VCaP (cell line): ENCODE data around the gene EMC9.

Experiments used
- H3K27ac ChIP-seq: fragments of 450-650 bp; 2 replicates; pipeline ENCODE4 v1.5.1; 2017
- CTCF ChIP-seq: fragments of 450-650 bp; conservative IDR thresholded peaks from 2 replicates; pipeline ENCODE4 v1.5.1; 2017; ENCODE audit warnings: mild to moderate bottlenecking, moderate library complexity

EMC9 gene

GRCh38 chr14:24176599-24176998, 35.2 kb upstream of the EMC9 start:
- no peak overlapping the region for H3K27ac ChIP-seq
- no peak for TF ChIP-seq CTCF

- no peak for TF ChIP-seq CTCF
- H3K27ac ChIP-seq = no peak overlapping the region
Measured at GRCh38 chr14:24172871-24173281, 31.5 kb upstream of the EMC9 start.

- TF ChIP-seq CTCF = no peak
- no peak overlapping the region for H3K27ac ChIP-seq
Measured at GRCh38 chr14:24172261-24172860, 31.0 kb upstream of the EMC9 start.

- no peak for TF ChIP-seq CTCF
- H3K27ac ChIP-seq = no peak within 1 kb of the TSS
Measured at GRCh38 chr14:24171422-24172260, 30.2 kb upstream of the EMC9 start, which contains the start of gene REC8. Gene REC8 (plus strand): TSS chr14:24172080. CDS start chr14:24172553, 473 bp downstream.

- no peak overlapping the region for H3K27ac ChIP-seq
- no peak for TF ChIP-seq CTCF
Measured at GRCh38 chr14:24167469-24168114, 26.2 kb upstream of the EMC9 start.

GRCh38 chr14:24165785-24166184, 24.4 kb upstream of the EMC9 start:
- no peak for TF ChIP-seq CTCF
- H3K27ac ChIP-seq = no peak overlapping the region

GRCh38 chr14:24164518-24164991, 23.2 kb upstream of the EMC9 start:
- TF ChIP-seq CTCF = no peak
- no peak overlapping the region for H3K27ac ChIP-seq
